SK-N-SH (cell line): ENCODE data around the gene PRKCB. TPM values are rescaled to one million over a fixed set of nuclear protein-coding genes. Genes with fewer than 3 reads are reported as not detected.

Experiments used
- CTCF ChIA-PET: fragments of 300-600, 350-600 bp; formaldehyde crosslinking; extraction: SDS; loops from one replicate; lab custom pipeline; 2021; lab: Yijun Ruan, JAX
- POLR2A ChIA-PET: fragments of 350-600 bp; sonication (Branson Sonifier 250); formaldehyde crosslinking; extraction: SDS; loops from one replicate; lab custom pipeline; 2020; ENCODE audit warnings: antibody characterized with exemption, inconsistent platforms; lab: Yijun Ruan, JAX
- DNase-seq: peaks from one replicate; pipeline ENCODE4 v3.0.0; 2012
- H2AFZ ChIP-seq: fragments of 200-600 bp; sonication (generic); 2 replicates; pipeline ENCODE4 v1.8.1; 2016; ENCODE audit warnings: antibody characterized with exemption, mild to moderate bottlenecking, low read depth
- H3F3A ChIP-seq: fragments of 200-600 bp; sonication (generic); replicated peaks from 2 replicates; pipeline ENCODE3; 2016; ENCODE audit warnings: antibody characterized with exemption, mild to moderate bottlenecking; ENCODE audit not compliant: insufficient read depth
- H3K27ac ChIP-seq, 2 experiments: fragments of 200-500 bp in 1 of 2; fragments of 200-600 bp in 1 of 2; sonication (Bioruptor generic) in 1 of 2; sonication (generic), shearing (Covaris generic) in 1 of 2; 2 replicates each; pipeline versions ENCODE4 v1.5.1 to v1.6.1; 2014 to 2016; ENCODE audit warnings: low read depth in 2 of 2, inconsistent platforms in 1 of 2, low read length in 1 of 2, mild to moderate bottlenecking in 1 of 2, mixed read lengths in 1 of 2
- H3K27me3 ChIP-seq: fragments of 200-600 bp; sonication (generic), shearing (Covaris generic); 2 replicates; pipeline ENCODE4 v1.6.1; 2016; ENCODE audit warnings: mixed run types; ENCODE audit not compliant: insufficient read depth
- H3K36me3 ChIP-seq, 2 experiments: fragments of 200-500 bp in 1 of 2; fragments of 200-600 bp in 1 of 2; sonication (Bioruptor generic) in 1 of 2; sonication (generic) in 1 of 2; replicated peaks in 1 of 2; 2 replicates each; pipeline versions ENCODE3 to v1.5.1; 2014 to 2016; ENCODE audit warnings: low read length in 1 of 2, mild to moderate bottlenecking in 1 of 2; ENCODE audit not compliant: insufficient read depth in 2 of 2, control insufficient read depth in 1 of 2
- H3K4me1 ChIP-seq, 2 experiments: fragments of 200-500 bp in 1 of 2; fragments of 200-600 bp in 1 of 2; sonication (Bioruptor generic) in 1 of 2; sonication (generic), shearing (Covaris generic) in 1 of 2; 2 replicates each; pipeline versions ENCODE4 v1.5.1 to v1.6.1; 2014 to 2016; ENCODE audit warnings: low read depth in 1 of 2, low read length in 1 of 2, mixed run types in 1 of 2; ENCODE audit not compliant: insufficient read depth in 2 of 2, control insufficient read depth in 1 of 2
- H3K4me2 ChIP-seq: fragments of 200-600 bp; sonication (generic), shearing (Covaris generic); 2 replicates; pipeline ENCODE4 v1.6.1; 2017; ENCODE audit warnings: mixed run types
- H3K4me3 ChIP-seq, 2 experiments: fragments of 200-500 bp in 1 of 2; fragments of 200-600 bp in 1 of 2; sonication (Bioruptor generic) in 1 of 2; sonication (generic), shearing (Covaris generic) in 1 of 2; 2 replicates each; pipeline versions ENCODE4 v1.5.1 to v1.8.1; 2014 to 2016; ENCODE audit warnings: low read depth in 2 of 2, inconsistent platforms in 1 of 2, low read length in 1 of 2, mild to moderate bottlenecking in 1 of 2, mixed read lengths in 1 of 2, moderate library complexity in 1 of 2
- H3K79me2 ChIP-seq: fragments of 200-600 bp; sonication (generic); 2 replicates; pipeline ENCODE4 v1.8.1; 2017; ENCODE audit warnings: mild to moderate bottlenecking; ENCODE audit not compliant: insufficient read depth
- H3K9ac ChIP-seq: fragments of 200-600 bp; sonication (generic); 2 replicates; pipeline ENCODE4 v1.6.1; 2017; ENCODE audit warnings: mixed run types
- H3K9me2 ChIP-seq: fragments of 200-600 bp; sonication (generic); 2 replicates; pipeline ENCODE4 v1.6.1; 2017; ENCODE audit warnings: mixed run types
- H3K9me3 ChIP-seq: fragments of 200-600 bp; sonication (generic); 2 replicates; pipeline ENCODE4 v1.6.1; 2017; ENCODE audit warnings: mixed run types, mild to moderate bottlenecking, moderate library complexity
- H4K20me1 ChIP-seq: fragments of 200-600 bp; sonication (generic); 2 replicates; pipeline ENCODE4 v1.6.1; 2017; ENCODE audit warnings: mild to moderate bottlenecking, mixed run types; ENCODE audit not compliant: insufficient read depth
- CHD2 ChIP-seq: fragments of 150-350 bp; IDR thresholded peaks from 2 replicates; pipeline ENCODE4 v1.6.1; 2018; ENCODE audit warnings: low read length; ENCODE audit not compliant: partially characterized antibody
- ELF1 ChIP-seq: IDR thresholded peaks from 2 replicates; pipeline ENCODE4 v1.4.0; 2012
- EZH2phosphoT487 ChIP-seq: fragments of 200-600 bp; sonication (generic); IDR thresholded peaks from 2 replicates; pipeline ENCODE4 v1.6.1; 2017; ENCODE audit warnings: low read depth, mixed run types, mild to moderate bottlenecking, antibody characterized with exemption, moderate library complexity, borderline replicate concordance
- GABPA ChIP-seq: IDR thresholded peaks from 2 replicates; pipeline ENCODE4 v1.4.0; 2012; ENCODE audit warnings: low read depth, mild to moderate bottlenecking
- MAX ChIP-seq: IDR thresholded peaks from 2 replicates; pipeline ENCODE4 v1.4.0; 2012; ENCODE audit warnings: low read depth
- MEF2A ChIP-seq: IDR thresholded peaks from 2 replicates; pipeline ENCODE4 v1.4.0; 2012; ENCODE audit warnings: low read depth, borderline replicate concordance
- MXI1 ChIP-seq: IDR thresholded peaks from 2 replicates; pipeline ENCODE4 v1.6.1; 2012; ENCODE audit warnings: mild to moderate bottlenecking, low read depth, low read length, improper control_type of control experiment
- NRF1 ChIP-seq: IDR thresholded peaks from 2 replicates; pipeline ENCODE4 v1.6.1; 2012; ENCODE audit warnings: low read depth, mild to moderate bottlenecking, low read length
- PBX3 ChIP-seq: IDR thresholded peaks from 2 replicates; pipeline ENCODE4; 2012
- POLR2AphosphoS5 ChIP-seq: IDR thresholded peaks from 2 replicates; pipeline ENCODE4 v1.6.1; 2012; ENCODE audit warnings: low read depth, low read length
- RAD21 ChIP-seq: IDR thresholded peaks from 2 replicates; pipeline ENCODE4 v1.6.1; 2012; ENCODE audit warnings: mild to moderate bottlenecking, low read length
- RCOR1 ChIP-seq: fragments of 150-350 bp; IDR thresholded peaks from 2 replicates; pipeline ENCODE4 v1.6.1; 2017; ENCODE audit warnings: antibody characterized with exemption, low read length
- SMC3 ChIP-seq: IDR thresholded peaks from 2 replicates; pipeline ENCODE4 v1.6.1; 2012; ENCODE audit warnings: low read depth, low read length, improper control_type of control experiment
- USF1 ChIP-seq: IDR thresholded peaks from 2 replicates; pipeline ENCODE4 v1.4.0; 2012; ENCODE audit warnings: low read depth, borderline replicate concordance
- WGBS: methylation state at CpG from one replicate; pipeline ENCODE4 v1.1.6; 2017; ENCODE audit warnings: low lambda C conversion rate; 5-methylcytosine and 5-hydroxymethylcytosine counted together
- polyA plus RNA-seq, 3 experiments: library from polyadenylated mRNA; depleted of rRNA; stranded (reverse); fragments of >200 nt; gene quantifications; 2 replicates each; pipeline ENCODE4 v1.2.3, GENCODE V29; 2012
- TF ChIP-seq, protein P1 (sequence below): fragments of 150-350 bp; IDR thresholded peaks from 2 replicates; pipeline ENCODE4 v1.6.1; 2017; ENCODE audit warnings: antibody characterized with exemption, low read length, low read depth, borderline replicate concordance

Gene PRKCB
- polyA plus RNA-seq, 1 of the 3 experiments (the other 2 are of a cell fraction): 0.12 TPM

DNA sequence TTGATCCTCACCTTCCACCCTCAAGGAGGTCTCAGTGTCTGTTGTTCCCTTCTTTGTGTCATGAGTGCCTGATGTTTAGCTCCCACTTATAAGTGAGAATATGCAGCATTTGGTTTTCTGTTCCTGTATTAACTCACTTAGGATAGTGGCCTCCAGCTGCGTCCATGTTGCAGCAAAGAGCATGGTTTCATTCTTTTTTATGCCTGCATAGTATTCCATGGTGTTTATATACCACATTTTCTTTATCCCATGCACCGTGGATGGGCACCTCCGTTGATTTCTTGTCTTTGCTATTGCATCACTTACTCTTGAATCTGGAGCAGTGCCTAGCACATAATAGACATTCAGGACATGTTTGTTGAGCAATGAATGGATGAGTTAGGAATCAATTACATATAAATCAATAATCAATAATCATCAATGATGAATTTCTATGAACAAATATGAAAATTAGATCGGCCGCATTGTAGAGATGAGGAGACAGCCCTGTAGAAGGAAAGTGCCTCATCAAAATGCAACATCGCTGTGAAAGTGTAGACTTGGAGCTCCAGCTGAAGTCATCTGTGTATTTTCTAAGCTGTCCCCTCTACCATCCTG, 129.5 kb downstream of the PRKCB start (continued):
- TF ChIP-seq USF1 (no peak), PBX3 (no peak)
- TF ChIP-seq, protein P1, sequence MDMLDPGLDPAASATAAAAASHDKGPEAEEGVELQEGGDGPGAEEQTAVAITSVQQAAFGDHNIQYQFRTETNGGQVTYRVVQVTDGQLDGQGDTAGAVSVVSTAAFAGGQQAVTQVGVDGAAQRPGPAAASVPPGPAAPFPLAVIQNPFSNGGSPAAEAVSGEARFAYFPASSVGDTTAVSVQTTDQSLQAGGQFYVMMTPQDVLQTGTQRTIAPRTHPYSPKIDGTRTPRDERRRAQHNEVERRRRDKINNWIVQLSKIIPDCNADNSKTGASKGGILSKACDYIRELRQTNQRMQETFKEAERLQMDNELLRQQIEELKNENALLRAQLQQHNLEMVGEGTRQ: no peak

DNA sequence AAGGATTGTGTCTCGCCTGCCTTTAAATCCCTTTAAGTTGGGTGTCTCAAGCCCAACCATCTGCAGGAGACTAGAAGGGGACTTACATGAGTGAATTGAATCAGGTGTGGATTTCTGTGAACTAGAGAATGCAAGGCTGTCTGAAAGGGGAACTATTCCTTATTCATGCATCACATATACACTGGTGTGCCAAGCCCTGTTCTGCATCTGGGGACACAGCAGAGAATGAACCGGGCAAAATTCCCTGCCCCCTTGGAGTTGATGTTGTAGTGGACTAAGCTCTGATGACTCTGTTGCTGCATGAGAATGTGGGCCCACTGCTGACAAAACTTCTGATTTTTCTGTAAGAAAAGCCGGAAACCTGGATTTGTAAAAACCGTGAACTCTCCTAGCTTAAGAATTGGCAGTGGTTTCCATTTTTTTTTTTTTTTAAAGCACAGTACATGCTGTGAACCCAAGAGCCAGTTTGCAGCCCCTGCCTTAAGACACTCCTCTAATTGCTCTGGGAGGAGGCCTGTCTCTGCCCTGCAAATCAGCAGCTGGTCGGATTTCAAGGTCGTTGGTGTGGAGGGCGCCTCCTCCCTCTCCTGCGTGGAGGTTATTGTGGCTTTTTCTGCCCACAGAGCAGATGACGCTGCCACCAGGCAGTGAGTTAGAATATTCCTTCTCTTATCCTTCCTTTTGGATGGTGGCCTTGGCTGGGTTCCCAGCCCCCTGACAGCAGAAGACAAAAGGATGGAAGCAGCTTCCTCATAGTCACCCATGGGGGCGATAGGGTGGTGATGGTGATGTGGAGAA, 131.0 kb downstream of the PRKCB start:
- CTCF ChIA-PET: interaction anchor here (1.1 kb wide), 1 partner anchor 43 kb away, joined by 3 read pairs; no protein-coding TSS in a partner anchor
- WGBS: 21% methylated on average over 10 of the region's 10 CpGs
- no peak overlapping the region for H3K4me2 ChIP-seq

GRCh38 chr16:23967775-23968174, 132.0 kb downstream of the PRKCB start:
- H3K9me3 ChIP-seq: no peaks in the 10 kb centered on the region
- no peak overlapping the region for H3K27ac ChIP-seq
- no peak overlapping the region for H3K4me3 ChIP-seq
- H3K79me2 ChIP-seq: no peaks in the 10 kb centered on the region
- H4K20me1 ChIP-seq: no peaks in the 10 kb centered on the region
- H3K9ac ChIP-seq: no peak overlapping the region
- H3F3A ChIP-seq: no peaks in the 10 kb centered on the region
- no peaks in the 10 kb centered on the region; a peak in 1 of 4 replicates for H3K4me1 ChIP-seq
- 37% methylated on average over 6 of the region's 6 CpGs for WGBS
- ChIA-PET POLR2A (interaction anchor here (0.5 kb wide), 1 partner anchor 14 kb away, joined by 3 read pairs; no protein-coding TSS in a partner anchor), CTCF (interaction anchor here (1.7 kb wide), 1 partner anchor 42 kb away, joined by 8 read pairs; no protein-coding TSS in a partner anchor)
- H3K9me2 ChIP-seq: no peaks in the 10 kb centered on the region
- no peaks in the 10 kb centered on the region for H3K27me3 ChIP-seq
- no peak overlapping the region for H3K4me2 ChIP-seq
- no peaks in the 10 kb centered on the region for H3K36me3 ChIP-seq
- H2AFZ ChIP-seq: no peak overlapping the region
- TF ChIP-seq CHD2: no peak
- no peak for TF ChIP-seq ELF1
- TF ChIP-seq SMC3: no peak
- no peak for TF ChIP-seq GABPA
- TF ChIP-seq, protein P1: no peak
- TF ChIP-seq MXI1: no peak
- no peak for TF ChIP-seq MEF2A
- no peak for TF ChIP-seq MAX
- no peak for TF ChIP-seq NRF1
- TF ChIP-seq EZH2phosphoT487: no peak
- no peak for TF ChIP-seq POLR2AphosphoS5
- DNase-seq: no peak

More for the DNA sequence above, 131.0 kb downstream of the PRKCB start:
- no peak overlapping the region for H2AFZ ChIP-seq
- no peaks in the 10 kb centered on the region for H3K9me2 ChIP-seq
- no peak overlapping the region for H3K27ac ChIP-seq
- no peak for DNase-seq
- H3K36me3 ChIP-seq: no peaks in the 10 kb centered on the region
- no peaks in the 10 kb centered on the region for H3K79me2 ChIP-seq
- no peaks in the 10 kb centered on the region for H3K9me3 ChIP-seq
- no peaks in the 10 kb centered on the region for H3F3A ChIP-seq
- H3K4me1 ChIP-seq: no peaks in the 10 kb centered on the region; a peak in 1 of 4 replicates
- no peaks in the 10 kb centered on the region for H4K20me1 ChIP-seq
- H3K9ac ChIP-seq: no peak overlapping the region
- H3K4me3 ChIP-seq: no peak overlapping the region
- POLR2A ChIA-PET: no interaction called here
- TF ChIP-seq RCOR1 (no peak), RAD21 (no peak)
- TF ChIP-seq, all 33 proteins: peak for 0
- H3K27me3 ChIP-seq: no peaks in the 10 kb centered on the region
